Stimulated activated effector memory CD8-positive, alpha-beta T cell treated with anti-CD3 and anti-CD28 coated beads, Interleukin-12 subunit alpha, Interleukin-12 subunit beta, amount 100 ng/mL, for 72 hours (primary cell): ENCODE data around the gene ABI1.
A peak's percentile ranks its signal among the peaks of the same experiment; 100 is the strongest.

Experiments used
- ATAC-seq: fragments of 150-1000 bp; cut with Tn5 transposase; 2 replicates; pipeline ENCODE4 v1.10.0; 2021
- DNase-seq, 2 donors: peaks; one replicate each; pipeline ENCODE4 v3.0.0; 2021 to 2022; ENCODE audit warnings: low spot score in 2 of 2
- H3K27ac Mint-ChIP-seq: one replicate; pipeline ENCODE4 v1.8.0; 2022; ENCODE audit warnings: mild to moderate bottlenecking, mixed read lengths
- H3K36me3 Mint-ChIP-seq: one replicate; pipeline ENCODE4 v1.8.0; 2022; ENCODE audit warnings: mild to moderate bottlenecking, mixed read lengths
- H3K4me1 Mint-ChIP-seq: one replicate; pipeline ENCODE4 v1.8.0; 2022; ENCODE audit warnings: mixed read lengths
- H3K4me3 Mint-ChIP-seq: one replicate; pipeline ENCODE4 v1.8.0; 2022; ENCODE audit warnings: mild to moderate bottlenecking, mixed read lengths
- H3K9me3 Mint-ChIP-seq: one replicate; pipeline ENCODE4 v1.8.0; 2022; ENCODE audit warnings: mixed read lengths

Gene ABI1

GRCh38 chr10:26831936-26832335, 28.8 kb downstream of the ABI1 start:
- no peak for DNase-seq
- no peaks in the 10 kb centered on the region for H3K9me3 Mint-ChIP-seq
- no peak for ATAC-seq
- peaks cover 19% of the 10 kb centered on the region for H3K36me3 Mint-ChIP-seq
- H3K27ac Mint-ChIP-seq: no peak overlapping the region
- H3K4me1 Mint-ChIP-seq: peaks cover 54% of the 10 kb centered on the region
- H3K4me3 Mint-ChIP-seq: no peak overlapping the region

GRCh38 chr10:26829810-26830515, 30.8 kb downstream of the ABI1 start:
- Mint-ChIP-seq H3K9me3 (no peaks in the 10 kb centered on the region), H3K27ac (no peak overlapping the region), H3K36me3 (peaks cover 15% of the 10 kb centered on the region), H3K4me1 (peaks cover 58% of the 10 kb centered on the region), H3K4me3 (no peak overlapping the region)
- ATAC-seq (no peak), DNase-seq (no peak)

GRCh38 chr10:26824015-26824690, 36.6 kb downstream of the ABI1 start:
- Mint-ChIP-seq H3K4me3 (no peak overlapping the region), H3K27ac (no peak overlapping the region), H3K9me3 (no peaks in the 10 kb centered on the region), H3K4me1 (peaks cover 48% of the 10 kb centered on the region), H3K36me3 (peaks cover 43% of the 10 kb centered on the region)
- ATAC-seq (peak; percentile 79), DNase-seq (no peak)

DNA sequence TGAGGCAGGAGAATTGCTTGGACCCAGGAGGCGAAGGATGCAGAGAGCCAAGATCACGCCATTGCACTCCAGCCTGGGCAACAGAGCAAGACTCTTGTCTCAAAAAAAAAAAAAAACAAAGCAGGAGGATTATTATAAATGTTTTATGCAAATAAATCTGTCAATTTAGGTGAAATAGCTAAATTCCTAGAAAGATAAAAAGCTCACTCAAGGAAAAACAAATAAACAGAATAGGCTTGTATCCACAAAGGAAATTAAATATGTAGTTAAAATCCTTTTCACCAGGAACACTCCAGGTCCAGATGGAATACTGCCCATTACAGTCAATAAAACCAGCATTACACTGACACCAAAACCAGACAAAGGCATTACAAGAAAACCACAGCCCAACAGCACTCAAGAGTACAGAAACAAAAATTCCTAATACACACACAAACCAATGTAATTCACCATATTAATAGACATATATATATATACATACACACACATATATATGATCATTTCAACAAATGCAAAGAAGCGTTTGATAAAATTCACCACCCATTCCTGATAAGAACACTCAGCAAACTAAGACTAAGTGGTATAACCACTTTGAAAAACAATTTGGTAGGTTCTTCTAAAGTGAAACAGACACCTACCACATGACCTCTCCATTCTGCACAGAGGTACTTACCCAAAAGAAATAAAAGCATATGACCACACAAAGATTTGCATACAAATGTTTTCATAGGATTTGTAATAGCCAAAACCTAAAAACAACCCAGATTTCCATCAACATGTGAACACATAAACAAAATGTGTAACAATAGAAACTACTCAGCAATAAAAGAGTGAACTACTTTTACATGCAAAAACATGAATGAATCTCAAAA, 38.8 kb downstream of the ABI1 start:
- peak; percentile 75 for ATAC-seq
- H3K4me3 Mint-ChIP-seq: no peak overlapping the region

DNA sequence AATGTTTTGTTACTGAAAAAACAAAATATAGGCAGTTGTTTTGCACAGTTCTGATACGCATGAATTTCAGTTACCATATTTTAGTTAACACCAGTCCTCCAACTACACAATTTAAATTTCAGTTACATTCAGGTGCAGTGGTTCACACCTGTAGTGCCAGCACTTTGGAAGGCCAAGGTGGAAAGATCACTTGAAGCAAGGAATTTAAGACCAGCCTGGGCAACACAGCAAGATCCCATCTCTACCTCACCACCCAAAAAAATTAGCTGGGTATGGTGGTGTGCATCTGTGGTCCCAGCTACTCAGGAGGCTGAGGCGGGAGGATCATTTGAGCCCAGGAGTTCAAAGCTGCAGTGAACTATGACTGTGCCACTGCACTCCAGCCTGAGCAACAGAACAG, 45.3 kb downstream of the ABI1 start:
- no peak overlapping the region for H3K27ac Mint-ChIP-seq
- peaks cover 48% of the 10 kb centered on the region for H3K36me3 Mint-ChIP-seq
- H3K4me3 Mint-ChIP-seq: no peak overlapping the region
- ATAC-seq: no peak
- no peaks in the 10 kb centered on the region for H3K9me3 Mint-ChIP-seq
- DNase-seq: no peak
- H3K4me1 Mint-ChIP-seq: peaks cover 35% of the 10 kb centered on the region

More for the DNA sequence above, 38.8 kb downstream of the ABI1 start:
- peaks cover 46% of the 10 kb centered on the region for H3K4me1 Mint-ChIP-seq
- H3K27ac Mint-ChIP-seq: no peak overlapping the region
- no peaks in the 10 kb centered on the region for H3K9me3 Mint-ChIP-seq
- DNase-seq: no peak
- peaks cover 55% of the 10 kb centered on the region for H3K36me3 Mint-ChIP-seq

DNA sequence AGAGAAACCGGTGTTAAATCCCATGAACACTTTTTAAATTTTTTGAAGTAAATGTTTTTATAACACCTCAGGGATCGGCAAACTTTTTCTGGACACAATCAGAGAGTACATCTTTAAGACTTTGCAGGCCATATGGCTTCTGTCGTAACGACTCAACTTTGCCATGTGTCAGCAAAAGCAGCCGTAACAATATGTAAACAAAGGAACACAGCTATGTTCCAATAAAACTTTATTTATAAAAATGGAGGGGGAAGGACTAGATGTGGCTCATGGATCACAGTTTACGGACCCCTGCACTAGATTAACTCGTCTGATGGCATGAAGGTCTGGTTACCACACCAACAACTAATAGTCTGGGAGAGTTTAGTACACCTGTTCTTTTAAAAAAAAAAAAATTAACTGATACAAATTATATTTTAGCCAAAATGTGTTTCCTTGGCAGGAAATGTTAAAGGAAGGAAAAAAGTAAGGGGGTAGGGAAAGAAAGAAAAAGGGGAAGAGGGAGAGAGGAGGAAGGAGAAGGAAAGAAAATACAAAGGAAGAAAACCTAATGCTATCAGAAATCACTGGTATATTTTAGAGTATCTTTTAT, 50.2 kb downstream of the ABI1 start:
- Mint-ChIP-seq H3K4me3 (no peak overlapping the region), H3K9me3 (no peaks in the 10 kb centered on the region), H3K27ac (no peak overlapping the region), H3K4me1 (peaks cover 43% of the 10 kb centered on the region), H3K36me3 (peaks cover 21% of the 10 kb centered on the region)
- DNase-seq (no peak), ATAC-seq (no peak)

DNA sequence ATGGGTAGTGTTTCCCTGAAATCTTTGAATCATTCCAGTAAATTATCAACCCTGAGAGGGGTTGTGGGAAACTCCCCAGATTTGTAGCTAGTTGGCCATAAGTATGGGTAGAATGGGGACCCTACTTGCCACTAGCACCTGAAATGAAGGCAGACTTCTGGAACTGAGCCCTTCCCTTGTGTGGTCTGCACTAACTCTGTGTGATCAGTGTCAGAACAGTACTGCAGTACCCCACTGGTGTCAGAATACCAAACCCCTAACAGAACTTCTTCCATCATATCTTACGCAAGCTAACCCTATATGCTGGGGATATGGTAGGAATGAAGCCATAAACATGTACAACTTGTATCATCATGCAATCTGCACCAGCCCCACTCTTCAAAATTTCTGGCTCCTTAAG, 50.8 kb downstream of the ABI1 start:
- peak overlapping the region; percentile 20 for H3K27ac Mint-ChIP-seq
- no peak for DNase-seq
- H3K4me1 Mint-ChIP-seq: peaks cover 47% of the 10 kb centered on the region
- no peaks in the 10 kb centered on the region for H3K9me3 Mint-ChIP-seq
- peak; percentile 42 for ATAC-seq
- H3K4me3 Mint-ChIP-seq: no peak overlapping the region
- H3K36me3 Mint-ChIP-seq: peaks cover 21% of the 10 kb centered on the region

DNA sequence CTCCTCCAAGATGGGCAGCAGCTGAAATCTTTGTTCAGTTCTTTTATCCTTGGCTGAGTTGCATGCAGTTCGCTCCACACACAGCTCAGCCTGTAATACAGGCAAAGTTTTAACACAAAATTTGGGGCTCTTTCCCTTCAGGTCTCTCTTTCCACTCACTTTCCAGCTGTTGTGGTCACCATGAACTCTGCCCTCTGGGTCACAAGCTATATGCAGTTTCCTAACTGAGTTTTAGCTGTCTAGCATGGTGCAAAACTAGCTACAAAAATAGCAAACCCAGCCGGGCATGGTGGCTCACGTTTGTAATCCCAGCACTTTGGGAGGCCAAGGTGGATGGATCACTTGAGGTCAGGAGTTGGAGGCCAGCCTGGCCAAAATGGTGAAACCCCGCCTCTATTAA, 53.2 kb downstream of the ABI1 start:
- no peak for ATAC-seq
- H3K4me1 Mint-ChIP-seq: peaks cover 61% of the 10 kb centered on the region
- H3K4me3 Mint-ChIP-seq: no peak overlapping the region
- peaks cover 16% of the 10 kb centered on the region for H3K36me3 Mint-ChIP-seq
- no peaks in the 10 kb centered on the region for H3K9me3 Mint-ChIP-seq
- no peak overlapping the region for H3K27ac Mint-ChIP-seq
- no peak for DNase-seq

DNA sequence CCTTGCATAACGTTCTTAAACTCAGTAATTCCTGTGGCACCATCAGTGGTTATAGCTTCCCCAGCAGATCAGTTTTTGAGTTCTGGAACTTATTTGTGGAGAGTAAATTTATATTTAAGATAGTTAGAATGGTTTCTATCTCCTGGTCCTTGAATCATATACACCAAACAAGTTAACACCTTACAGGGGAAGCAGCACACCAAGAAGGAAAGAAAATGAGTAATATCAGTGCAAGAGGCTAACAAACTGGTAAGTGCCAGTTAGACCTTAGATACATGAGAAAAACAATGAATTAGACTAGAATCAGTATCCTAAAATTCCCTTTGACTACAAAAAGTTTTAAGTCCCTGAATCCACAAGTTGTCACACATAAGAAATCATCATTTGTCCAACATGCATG, 54.2 kb downstream of the ABI1 start:
- no peak for DNase-seq
- no peaks in the 10 kb centered on the region for H3K9me3 Mint-ChIP-seq
- H3K27ac Mint-ChIP-seq: peak overlapping the region; percentile 7
- H3K4me3 Mint-ChIP-seq: peak overlapping the region; percentile 1
- peak; percentile 83 for ATAC-seq
- peaks cover 61% of the 10 kb centered on the region for H3K4me1 Mint-ChIP-seq
- peaks cover 15% of the 10 kb centered on the region for H3K36me3 Mint-ChIP-seq

- ATAC-seq (peak; percentile 72), DNase-seq (no peak)
- Mint-ChIP-seq H3K4me1 (peaks cover 68% of the 10 kb centered on the region), H3K4me3 (peak overlapping the region; percentile 1), H3K27ac (peak overlapping the region; percentile 7), H3K36me3 (peaks cover 16% of the 10 kb centered on the region), H3K9me3 (no peaks in the 10 kb centered on the region)
Observed at GRCh38 chr10:26805567-26806245, 55.1 kb downstream of the ABI1 start.

DNA sequence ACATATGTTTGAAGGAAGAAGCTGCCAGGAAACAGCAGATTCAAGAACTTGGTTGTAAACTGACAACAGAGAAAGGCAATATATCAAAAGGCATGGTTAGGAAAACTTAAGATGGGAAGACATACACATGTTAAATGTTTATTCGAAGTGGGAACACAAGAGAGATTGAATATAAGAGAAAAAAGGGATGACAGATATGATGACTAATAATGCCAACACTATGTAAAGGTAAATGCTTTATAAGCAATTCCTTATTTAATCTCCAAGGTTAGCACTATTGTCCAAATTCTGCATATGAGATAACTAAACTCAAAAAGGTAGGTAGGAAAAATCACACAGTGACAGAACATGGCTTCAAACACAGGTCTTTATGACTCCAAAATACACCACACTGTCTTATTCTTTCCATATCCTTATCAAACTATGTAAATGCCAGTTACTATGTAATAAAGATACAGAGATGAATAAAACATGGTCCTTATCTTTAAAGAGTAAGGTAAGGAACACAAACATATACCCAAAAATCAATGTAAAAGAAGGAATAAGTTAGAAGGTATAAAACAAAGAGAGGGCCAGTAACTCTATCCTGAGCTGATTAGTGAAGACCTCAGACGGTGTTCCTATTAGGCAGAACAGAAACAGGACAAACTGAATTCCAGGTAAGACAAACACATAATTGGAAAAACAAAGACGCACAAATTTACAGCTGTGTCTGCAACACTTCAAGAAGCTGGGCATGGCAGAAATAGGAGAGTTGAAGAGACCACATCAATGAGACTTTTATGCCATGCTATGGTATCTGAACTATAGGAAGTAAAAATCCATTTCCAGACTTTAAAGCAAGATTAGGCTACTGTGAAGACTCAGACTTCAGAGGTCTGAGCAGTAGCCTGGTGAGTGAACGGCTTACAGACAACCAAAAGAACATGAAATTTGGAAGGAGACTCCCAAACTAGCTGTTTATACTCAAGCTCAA, 56.1 kb downstream of the ABI1 start:
- H3K36me3 Mint-ChIP-seq: peaks cover 14% of the 10 kb centered on the region
- DNase-seq (no peak), ATAC-seq (no peak)
- H3K9me3 Mint-ChIP-seq: no peaks in the 10 kb centered on the region
- H3K4me3 Mint-ChIP-seq: no peak overlapping the region
- peak overlapping the region; percentile 43 for H3K27ac Mint-ChIP-seq
- peaks cover 71% of the 10 kb centered on the region for H3K4me1 Mint-ChIP-seq

GRCh38 chr10:26803849-26804248, 56.9 kb downstream of the ABI1 start:
- no peak for DNase-seq
- no peak overlapping the region for H3K27ac Mint-ChIP-seq
- H3K9me3 Mint-ChIP-seq: no peaks in the 10 kb centered on the region
- ATAC-seq: no peak
- peaks cover 14% of the 10 kb centered on the region for H3K36me3 Mint-ChIP-seq
- peaks cover 72% of the 10 kb centered on the region for H3K4me1 Mint-ChIP-seq
- H3K4me3 Mint-ChIP-seq: no peak overlapping the region

GRCh38 chr10:26802527-26802926, 58.2 kb downstream of the ABI1 start:
- H3K36me3 Mint-ChIP-seq: peaks cover 12% of the 10 kb centered on the region
- ATAC-seq (no peak), DNase-seq (no peak)
- H3K4me3 Mint-ChIP-seq: no peak overlapping the region
- H3K9me3 Mint-ChIP-seq: no peaks in the 10 kb centered on the region
- H3K27ac Mint-ChIP-seq: peak overlapping the region; percentile 1
- H3K4me1 Mint-ChIP-seq: peaks cover 86% of the 10 kb centered on the region

DNA sequence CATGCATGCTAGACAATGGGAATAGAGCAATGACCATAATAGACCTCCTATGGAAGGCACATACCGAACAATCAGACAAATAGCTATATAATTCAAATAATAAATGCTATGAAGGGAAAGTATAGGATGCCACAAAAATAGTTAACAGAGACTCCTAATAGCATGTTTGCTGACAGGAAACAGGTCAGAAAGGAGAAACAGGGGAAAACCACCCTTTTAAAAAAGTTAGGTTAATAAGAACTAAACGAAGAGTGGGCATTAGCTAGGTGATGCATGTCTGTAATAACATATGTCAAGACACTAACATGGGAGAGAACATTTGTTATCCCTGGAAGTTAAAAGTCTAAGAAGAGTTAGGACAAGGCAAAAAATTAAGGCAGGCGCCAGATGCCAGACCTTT, 58.9 kb downstream of the ABI1 start:
- Mint-ChIP-seq H3K36me3 (peaks cover 6% of the 10 kb centered on the region), H3K27ac (peak overlapping the region; percentile 1), H3K4me3 (no peak overlapping the region), H3K4me1 (peaks cover 90% of the 10 kb centered on the region), H3K9me3 (no peaks in the 10 kb centered on the region)
- ATAC-seq: no peak
- no peak for DNase-seq
